Amygdala (tissue), 56 donors: ENCODE results near the gene PAQR7.

Experiments
- DNase-seq, 56 donors: peaks; one replicate each; lab custom pipeline; 2025; lab: John Stamatoyannopoulos, UW

Gene PAQR7

DNA sequence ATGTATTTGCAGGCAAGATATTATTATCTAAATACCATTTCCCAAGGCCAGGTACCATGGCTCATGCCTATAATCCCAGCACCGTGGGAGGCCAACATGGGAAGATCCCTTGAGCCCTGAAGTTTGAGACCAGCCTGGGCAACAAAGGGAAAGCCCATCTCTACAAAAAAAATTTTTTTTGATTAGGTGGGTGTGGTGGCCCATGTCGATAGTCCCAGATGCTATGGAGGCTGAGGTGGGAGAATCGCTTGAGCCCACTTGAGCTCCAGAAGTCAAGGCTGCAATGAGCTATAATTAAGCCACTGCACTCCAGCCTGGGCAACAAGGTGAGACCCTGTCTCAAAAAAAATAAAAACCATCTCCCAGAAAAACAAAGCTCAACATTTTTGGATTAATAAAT, 28.5 kb upstream of the PAQR7 start:
- no peak for DNase-seq

DNA sequence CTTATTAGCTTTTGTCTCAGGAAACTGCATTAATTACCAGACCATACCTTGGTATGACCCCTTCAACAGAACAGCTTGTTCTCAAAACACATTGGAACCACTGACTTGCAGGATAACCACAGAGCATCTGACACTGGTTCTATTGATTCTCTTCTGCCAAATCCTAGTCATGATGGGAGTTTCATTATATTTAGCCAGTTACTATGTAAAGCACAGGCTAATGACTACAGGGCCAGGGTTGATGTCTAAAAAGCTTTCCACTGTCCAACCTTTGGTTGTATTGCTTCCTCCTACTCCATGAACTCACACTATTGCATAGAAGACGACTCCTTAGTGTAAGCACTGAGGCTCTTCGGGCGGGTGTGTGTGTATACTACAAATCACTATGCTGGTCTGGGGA, 27.0 kb upstream of the PAQR7 start:
- DNase-seq = no peak

DNA sequence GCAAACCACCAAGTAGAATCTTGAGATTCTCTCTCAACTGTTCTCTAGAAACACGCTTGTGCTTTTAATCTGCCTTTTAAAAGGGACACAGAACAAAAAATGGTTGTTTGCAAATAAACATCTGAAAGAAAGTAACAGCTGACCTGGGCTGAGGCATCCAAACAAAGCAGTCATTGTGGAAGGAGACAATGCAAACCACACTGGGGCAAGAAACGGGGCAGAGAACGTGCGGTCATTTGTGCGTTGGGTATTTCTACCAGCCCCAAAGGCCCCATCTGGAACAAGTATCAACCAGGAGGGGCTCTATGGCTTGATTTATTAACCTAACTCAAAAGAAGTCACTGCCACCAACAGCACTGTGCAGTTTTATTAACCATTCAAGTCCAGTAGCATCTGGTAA, 24.7 kb upstream of the PAQR7 start:
- peak in 46 of 56 donors; percentile 11 to 85 (median 49) for DNase-seq

DNA sequence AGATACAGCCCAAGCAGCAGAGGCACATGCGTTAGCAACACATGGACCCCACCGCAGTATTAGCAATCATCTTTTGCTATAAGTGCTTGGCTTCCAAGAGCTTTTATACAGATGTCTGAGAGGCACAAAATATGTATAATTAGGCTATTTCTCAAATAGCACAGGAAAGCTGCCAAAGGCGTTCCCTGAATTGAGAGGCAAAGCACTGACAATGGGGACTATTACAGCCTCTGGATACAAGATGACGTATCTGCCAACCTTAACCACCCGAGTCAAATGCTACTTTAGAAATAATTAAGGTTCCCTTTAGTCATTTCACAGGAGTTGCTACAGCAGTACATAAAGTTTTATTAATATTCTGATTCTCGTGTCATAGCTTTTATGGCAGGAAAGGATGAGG, 24.3 kb upstream of the PAQR7 start:
- DNase-seq = peak in 4 of 56 donors; percentile 18 to 47 (median 34)

- no peak for DNase-seq
Observed at GRCh38 chr1:25898223-25899015, 22.9 kb upstream of the PAQR7 start.

DNA sequence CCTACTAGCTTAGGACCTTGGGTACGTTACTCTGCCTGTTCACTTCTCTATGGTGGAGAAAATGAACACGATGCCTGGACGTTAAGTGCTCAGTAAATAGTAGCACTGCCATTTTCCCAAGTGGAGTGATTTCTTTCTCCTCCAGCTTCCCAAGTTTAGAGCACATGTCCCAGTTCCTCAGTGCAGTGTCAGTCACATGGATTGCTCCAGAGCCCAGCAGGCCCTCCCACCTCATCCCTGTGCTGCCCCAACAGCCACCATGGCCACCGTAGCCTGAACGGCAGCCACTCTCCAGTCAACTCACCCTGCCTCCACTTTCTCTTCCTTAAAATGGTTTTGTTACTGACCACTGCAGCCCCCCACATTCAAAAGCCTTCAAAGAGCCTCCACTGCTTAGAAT, 22.2 kb upstream of the PAQR7 start:
- DNase-seq = no peak

- DNase-seq = peak in 1 of 56 donors; percentile 22
Observed at GRCh38 chr1:25896266-25896665, 20.8 kb upstream of the PAQR7 start.

DNA sequence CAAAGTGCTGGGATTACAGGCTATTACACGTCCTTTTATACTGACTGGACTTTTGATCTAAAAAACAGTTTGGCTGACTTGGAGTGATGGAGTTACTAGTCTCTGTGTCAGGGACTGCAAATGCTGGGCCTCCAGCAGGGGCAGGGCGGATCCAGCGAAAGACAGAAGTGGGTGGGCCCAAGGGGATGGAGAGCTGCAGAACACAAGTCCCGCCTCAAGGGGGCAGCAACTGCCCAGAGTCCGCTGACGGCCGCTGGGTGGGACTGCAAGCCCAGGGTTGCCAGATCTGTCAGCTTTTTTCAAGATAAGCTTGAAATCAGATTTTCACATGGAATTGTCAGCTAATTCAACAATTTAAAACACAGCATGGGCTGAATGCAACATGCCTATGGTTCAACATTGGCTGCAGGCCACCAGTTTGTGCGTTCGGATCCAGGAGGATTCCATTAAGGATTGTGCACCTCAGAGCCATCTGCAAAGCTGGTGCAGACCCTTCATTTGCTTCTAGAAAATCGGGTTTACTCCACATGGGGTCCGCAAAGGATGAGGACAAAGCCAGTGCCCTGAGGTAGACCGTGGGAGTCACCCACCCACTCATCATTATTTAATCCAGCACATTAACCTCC, 20.0 kb upstream of the PAQR7 start:
- DNase-seq = peak in 55 of 56 donors; percentile 47 to 93 (median 82)

GRCh38 chr1:25893116-25893515, 17.6 kb upstream of the PAQR7 start:
- no peak for DNase-seq

DNA sequence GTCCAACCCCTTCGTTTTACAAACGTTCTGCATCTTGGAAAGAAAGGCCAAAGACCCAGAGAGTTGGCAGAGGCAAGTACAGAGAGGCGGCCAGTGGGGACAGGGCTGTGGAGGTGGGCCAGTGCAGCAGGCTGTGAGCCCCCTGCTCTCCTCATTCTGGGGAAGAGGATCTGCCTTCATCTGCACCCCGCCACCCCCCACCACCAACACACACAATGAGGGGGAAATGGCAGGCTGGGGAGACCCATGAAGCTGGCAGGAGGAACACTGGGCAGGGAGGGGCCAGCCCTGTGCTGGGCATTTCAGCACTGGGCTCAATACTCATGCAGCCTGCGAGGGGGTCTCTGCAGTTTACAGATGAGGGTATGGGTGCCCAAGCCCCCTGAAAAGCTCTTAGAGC, 16.1 kb upstream of the PAQR7 start:
- DNase-seq = no peak

GRCh38 chr1:25890239-25891034, 14.9 kb upstream of the PAQR7 start:
- DNase-seq = no peak

GRCh38 chr1:25889470-25889869, 14.0 kb upstream of the PAQR7 start:
- DNase-seq = no peak

- DNase-seq = no peak
Observed at GRCh38 chr1:25888426-25888987, 13.0 kb upstream of the PAQR7 start.

DNA sequence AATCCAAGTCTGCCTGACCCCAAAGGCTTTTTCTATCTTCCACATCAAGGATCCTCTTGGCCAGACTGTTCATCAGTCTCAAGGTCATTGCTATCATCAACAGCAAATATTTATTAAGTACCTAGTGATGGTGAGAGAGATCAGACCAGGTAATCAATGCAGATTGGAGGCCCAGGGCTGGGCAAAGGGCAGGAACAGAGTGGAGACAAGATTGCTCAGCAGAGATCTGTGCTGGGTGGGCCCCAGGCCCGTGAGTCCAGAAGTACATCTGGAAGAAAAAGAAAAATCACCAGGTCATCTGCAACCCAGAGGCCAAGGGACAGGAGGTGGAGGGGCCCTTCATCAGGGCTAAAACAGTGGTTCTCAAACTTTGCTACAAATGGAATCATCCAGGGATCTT, 10.1 kb upstream of the PAQR7 start:
- DNase-seq = no peak

- no peak for DNase-seq
Observed at GRCh38 chr1:25881266-25881665, 5.8 kb upstream of the PAQR7 start.

- no peak for DNase-seq
Observed at GRCh38 chr1:25880518-25880917, 5.0 kb upstream of the PAQR7 start.

DNA sequence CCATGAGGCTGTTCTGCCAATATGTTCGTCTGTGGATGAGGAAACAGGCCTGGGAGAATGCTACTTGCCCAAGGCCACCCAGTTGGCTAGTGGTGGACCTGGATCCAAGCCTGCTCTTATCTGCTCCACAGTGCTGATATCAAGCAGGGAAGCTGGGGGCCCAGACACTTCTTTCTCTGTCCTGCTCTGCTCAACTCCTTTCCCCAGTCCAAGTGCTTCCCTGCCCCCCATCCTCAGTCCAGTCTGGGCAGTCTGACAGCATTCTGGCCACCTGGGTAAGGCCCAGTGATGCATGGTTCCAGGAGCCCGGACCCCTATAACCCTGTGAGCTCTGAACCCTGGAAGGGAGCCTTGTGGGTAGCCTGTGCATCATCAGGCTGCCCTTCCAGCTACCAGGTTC, 4.2 kb upstream of the PAQR7 start:
- no peak for DNase-seq

DNA sequence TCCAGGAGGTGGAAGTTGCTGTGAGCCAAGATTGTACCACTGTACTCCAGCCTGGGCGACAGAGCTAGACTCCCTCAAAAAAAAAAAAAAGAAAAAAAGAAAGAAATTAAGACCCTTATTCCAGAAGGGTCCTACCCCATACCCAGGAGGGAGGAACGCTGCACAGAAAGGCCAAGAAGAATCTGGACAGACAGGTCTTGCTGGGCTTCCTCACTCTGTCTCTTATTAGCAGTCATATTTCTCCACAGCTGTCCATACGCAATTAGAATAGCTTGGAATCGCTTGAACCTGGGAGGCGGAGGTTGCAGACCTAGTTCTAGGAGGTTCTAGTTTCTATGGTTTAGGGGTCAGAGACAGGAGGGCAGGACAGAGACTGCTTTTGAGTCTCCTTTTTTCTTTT, 3.2 kb upstream of the PAQR7 start:
- DNase-seq = no peak

DNA sequence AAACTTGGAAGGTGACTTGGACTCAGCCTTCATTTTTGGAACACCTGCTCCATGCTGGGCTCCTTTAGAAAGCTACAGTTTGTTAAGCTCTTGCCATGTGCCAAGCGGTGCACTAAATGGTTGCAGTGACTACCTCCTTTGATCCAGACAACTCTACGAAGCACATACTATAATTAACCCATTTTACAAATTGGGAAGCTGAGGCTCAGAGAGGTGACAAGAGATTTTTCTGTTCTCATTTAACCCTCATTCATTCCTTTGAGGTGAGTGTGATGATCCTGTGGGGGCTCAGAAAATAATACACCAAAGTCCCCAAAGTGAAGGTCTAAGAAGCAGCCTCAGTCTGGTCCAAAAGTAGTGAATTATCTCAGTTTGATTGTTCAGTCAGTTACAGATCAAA, 1.6 kb upstream of the PAQR7 start:
- no peak for DNase-seq

DNA sequence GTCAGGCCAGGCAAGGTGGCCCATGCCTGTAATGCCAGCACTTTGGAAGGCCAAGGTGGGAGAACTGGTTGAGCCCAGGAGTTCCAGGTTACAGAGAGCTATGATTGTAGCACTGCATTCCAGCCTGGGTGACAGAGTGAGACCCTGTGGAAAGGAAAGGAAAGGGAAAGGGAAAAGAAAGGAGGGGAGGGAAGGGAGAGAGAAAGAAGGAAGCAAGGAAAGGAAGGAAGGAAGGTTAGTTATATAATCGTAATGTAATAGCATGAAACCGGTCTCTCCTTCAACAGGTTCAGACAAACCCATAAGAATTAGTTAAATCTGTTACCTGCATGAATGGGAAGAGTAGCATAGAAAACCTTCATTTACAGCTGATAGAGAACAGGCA, 1.2 kb upstream of the PAQR7 start:
- DNase-seq = no peak
